Myocyte (in vitro differentiated cells): ENCODE measurements around the gene EPB41L4A. TPM values are rescaled to one million over a fixed set of nuclear protein-coding genes. Genes with fewer than 3 reads are reported as not detected.
"Not testable (repeated sequence)": the region's sequence is repeated elsewhere in the genome, so short reads cannot be mapped to it uniquely, and the experiment has no call there.

ENCODE experiments used
- DNase-seq: peaks from one replicate; pipeline ENCODE4 v3.0.0-alpha.2; 2012; ENCODE audit warnings: low read depth
- total RNA-seq: library from RNA; depleted of rRNA; stranded (reverse); fragments of >200 nt; gene quantifications from 2 replicates; pipeline ENCODE4 v1.2.3, GENCODE V29; 2014

The EPB41L4A gene
- total RNA-seq, 1 donor from 2014 or later, result 0.86 TPM

DNA sequence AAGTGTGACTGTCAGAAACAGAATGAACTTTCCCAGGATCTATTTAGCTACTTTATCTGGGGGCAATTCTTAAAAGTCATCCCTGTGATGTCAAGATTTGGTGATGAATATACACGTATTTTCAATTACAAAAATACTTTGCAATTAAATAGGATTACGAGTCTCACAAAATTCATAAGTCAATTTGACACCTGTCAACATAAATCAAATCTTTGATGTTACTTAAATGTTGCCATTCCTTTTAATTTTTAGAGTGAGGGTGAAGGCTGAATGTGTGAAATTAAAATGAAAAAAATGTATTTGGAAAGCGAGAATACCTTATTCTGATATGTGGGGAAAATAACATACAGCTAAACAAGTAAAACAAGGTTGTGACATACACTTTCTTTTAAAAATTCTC is 202.9 kb downstream of the EPB41L4A start:
- DNase-seq, result no peak

DNA sequence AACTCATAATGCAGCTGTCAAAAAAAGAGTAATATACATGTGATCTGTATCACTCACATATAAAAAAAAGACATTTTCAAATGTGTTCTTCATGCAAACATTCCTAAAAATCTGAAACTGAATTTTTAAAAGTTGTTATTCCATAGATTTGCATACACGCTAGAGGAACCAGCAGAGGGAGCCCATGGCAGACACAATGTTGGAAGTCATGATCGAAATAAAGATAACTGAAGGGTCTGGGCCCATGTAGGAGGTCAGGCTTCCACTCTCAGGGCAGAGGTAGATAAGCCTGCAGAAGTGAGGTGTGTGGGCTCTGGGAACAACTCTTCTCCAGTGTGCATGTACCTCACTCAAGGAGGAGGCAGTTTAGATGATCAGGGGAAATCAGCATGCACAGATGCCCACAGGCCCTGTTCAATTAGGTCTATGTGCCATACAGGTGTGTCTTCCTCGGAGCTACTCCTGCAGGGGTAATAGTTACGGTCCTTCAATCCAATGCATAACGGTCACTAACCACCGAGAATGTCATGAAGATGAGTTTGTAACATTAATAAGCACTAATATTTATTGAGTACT is 208.6 kb downstream of the EPB41L4A start:
- DNase-seq, result peak; percentile 36

DNA sequence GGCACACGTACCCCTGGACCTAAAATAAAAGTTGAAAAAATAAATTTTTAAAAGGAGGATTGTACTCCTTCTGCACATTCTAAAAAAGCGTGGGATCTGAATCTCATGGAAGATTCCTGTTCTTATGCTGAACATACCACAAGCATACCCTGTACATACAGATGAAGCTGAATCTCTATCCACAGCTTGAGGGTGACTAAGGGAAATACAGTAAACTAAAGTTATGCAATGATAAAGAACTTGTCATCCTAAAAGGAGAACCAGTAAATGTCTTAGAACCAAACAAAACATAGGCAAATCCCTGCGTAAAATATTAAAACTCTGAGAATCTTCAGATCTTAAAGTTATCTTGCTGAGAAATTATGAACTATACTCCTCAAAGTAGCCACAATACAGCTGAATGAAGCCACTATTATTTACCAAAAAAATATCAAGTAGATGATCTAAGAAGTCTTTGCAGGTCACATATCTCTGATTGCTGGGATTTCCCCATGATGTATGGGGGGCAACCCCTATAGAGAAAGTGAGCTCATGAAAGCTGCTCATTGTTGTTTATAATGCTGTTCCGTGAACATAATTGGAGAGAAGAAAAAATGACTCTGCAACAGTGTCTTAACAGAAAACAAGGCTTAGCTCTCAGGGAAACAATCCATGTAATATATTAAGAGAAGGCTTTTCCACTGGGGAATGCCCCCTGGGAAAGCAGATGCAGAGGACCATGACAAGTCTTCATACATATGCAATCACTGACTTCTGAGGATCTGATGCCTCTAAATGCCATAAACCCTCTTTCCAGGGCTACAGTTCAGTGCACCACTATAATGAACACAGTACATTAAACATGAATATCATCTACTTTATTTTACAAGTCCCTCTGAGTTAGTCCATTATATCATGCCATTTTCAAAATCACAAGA is 210.1 kb downstream of the EPB41L4A start:
- no peak for DNase-seq

DNA sequence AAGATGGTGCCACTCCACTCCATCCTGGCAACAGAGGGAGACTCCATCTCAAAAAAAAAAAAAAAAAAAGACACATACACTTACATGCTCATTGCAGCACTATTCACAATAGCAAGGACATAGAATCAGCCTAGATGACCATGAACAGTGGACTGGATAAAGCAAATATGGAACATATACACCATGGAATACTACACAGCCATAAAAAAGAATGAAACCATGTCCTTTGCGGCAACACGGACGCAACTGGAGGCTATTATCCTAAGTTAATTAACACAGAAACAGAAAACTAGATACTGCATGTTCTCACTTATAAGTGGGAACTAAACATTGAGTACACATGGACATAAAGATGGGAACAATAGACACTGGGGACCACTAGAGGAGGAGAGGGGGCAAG is 210.9 kb downstream of the EPB41L4A start:
- not testable (repeated sequence) for DNase-seq

DNA sequence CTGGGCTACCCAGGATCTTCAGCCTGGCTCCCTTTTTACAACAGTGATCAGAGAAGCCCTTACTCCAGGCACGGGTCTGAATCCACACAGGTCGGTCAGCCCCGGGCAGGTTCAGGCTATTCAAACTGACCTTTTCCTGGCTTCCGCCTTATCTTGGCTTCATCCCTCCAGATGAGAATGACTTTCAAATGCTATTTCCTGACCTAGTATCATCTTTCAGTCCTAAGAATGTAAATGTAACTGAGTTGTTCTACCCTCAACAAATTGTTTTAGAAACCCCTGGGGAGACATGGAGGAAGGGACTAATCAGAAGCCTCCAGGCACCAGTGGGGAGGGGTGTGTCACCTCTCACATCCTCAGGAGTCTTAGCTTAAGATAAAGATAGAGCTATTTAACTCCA is 213.2 kb downstream of the EPB41L4A start:
- no peak for DNase-seq

DNA sequence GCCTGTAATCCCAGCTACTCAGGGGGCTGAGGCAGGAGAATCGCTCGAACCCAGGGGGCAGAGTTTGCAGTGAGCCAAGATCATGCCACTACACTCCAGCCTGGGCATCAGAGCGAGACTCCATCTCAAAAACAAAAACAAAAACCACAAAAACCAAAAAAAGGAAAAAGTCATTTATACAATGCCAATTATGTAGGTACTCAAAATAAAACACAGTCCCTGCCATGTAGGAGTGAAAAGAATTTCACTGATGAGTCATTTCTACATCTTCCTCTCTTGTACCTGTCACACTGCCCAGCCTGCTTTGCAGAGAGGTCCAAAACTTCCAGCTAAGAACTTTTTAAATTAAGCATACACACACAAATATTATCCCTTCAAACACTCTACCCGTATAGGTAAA is 215.8 kb downstream of the EPB41L4A start:
- no peak for DNase-seq

DNA sequence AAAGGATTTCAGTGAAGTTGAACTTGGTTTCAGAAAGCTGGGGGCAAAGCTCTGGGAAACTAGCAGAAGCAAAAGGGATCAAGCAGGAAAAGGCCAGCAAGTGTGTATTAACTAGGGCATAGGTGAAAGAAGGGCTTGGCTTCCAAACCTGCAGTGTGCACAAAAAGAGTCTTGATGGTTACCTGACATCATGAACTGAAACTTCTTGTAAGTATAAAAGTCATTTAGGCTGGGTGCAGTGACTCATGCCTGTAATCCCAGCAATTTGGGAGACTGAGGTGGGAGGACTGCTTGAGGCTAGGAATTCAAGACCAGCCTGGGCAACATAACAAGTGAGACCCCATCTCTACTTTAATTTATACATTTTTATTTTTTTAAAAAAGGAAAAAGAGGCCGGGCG is 216.4 kb downstream of the EPB41L4A start:
- no peak for DNase-seq

DNA sequence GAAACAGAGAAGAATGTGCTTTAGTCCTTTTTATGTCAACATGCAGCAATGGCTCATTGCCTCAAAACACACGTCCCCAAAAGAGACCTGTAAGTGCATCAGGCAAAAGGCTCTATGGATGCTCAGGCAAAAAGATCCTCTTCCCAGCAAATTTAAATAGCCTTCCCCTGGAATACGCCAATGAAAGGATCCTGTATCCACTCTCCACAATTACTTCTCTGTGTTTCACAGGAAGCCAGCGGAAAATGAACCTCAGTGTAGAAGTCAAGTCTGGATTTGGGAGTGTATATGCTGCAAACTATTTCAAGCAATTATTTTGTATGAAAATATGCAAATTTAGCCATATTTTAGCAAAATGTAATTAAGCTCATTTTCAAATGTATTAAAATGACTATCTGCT is 217.9 kb downstream of the EPB41L4A start:
- no peak for DNase-seq

DNA sequence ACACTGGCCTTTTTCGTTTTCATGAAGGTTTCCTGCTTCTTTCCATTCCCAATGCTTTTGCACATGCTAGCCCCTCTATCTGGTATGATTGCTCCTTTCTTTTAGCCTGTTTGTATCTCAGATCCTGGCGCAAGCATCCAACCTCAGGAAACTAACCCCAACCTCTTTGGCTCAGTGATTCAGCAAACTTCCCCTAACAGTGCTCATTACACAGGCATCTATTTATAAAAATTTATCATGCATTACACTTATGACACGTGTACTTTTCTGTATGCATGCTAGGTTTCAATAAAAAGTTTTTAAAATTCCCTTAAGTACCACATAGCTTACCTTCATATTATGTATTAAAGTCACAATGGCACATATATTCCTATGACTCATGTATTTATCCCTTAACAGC is 218.9 kb downstream of the EPB41L4A start:
- no peak for DNase-seq

DNA sequence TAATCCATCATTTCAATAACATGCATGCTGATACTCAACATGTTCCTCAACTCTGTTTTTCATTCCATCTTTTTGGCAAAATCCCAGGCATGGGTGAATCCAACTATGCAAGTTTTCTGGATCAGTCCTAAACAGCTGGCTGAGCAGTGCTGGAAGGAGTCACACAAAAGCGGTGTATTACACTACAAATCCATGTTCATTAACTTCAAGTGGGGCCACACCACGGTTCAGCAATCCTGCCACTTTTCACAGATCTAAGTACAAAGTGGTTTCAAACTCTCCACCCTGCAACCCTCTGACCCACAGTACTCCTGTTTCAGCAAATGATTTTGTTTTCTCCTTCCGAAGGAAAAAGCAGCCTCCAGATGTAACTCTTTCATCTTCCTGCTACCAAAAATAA is 222.5 kb downstream of the EPB41L4A start:
- DNase-seq, result no peak

DNA sequence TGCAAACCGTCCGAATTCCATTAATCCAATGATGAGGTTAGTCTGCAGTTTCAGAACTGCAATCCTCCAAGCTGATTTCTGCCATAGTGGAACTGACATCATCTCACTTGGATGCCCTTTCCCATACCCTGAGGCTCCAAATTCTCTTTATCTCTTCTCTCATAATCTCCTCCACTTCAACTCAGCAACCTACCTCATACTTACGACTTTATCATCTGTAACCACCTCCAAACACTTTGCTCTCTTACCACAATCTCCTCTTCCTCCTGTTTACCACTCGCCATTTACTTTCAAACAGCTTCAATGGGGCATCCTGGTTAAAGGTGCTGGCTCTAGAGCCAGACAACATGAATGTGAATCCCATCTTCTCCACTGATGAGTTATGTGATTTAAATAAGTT is 223.2 kb downstream of the EPB41L4A start:
- no peak for DNase-seq

DNA sequence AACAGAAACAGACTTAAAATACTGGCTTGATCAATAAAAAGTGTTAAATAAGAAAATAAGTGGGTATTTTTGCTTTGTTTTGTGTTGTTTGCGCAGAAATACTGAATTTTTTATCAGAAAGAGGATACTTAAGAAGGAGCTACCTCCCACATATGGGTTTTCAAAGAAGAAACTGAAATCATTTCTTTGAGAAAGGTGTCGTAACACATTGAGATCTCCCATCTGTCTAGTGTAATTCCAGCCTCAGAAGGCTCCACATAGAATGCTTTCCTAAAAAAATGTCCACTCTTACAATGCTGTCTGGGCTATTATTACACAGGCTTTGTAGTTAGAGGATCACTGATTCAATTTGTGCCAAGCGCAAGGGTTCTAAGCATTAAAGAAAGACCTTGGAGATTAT is 226.2 kb downstream of the EPB41L4A start:
- no peak for DNase-seq

DNA sequence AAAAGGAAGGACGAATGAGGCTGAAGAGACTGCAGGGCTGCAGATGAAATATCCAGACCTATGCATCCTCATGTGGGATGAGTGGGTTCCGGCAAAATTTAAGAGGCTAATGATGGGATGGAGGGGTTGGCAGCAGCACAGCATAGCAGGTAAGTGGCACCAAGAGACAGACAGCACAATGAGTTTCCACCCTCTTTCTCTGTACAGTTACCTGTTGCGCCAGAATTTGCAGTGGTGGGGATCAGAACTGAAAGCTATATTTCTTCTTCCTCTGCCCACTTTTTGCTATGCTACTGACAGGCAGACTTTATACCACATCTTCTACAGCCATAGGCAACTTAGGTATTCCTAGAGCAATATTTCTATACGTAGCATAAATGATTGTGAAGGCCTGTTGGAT is 227.0 kb downstream of the EPB41L4A start:
- no peak for DNase-seq

DNA sequence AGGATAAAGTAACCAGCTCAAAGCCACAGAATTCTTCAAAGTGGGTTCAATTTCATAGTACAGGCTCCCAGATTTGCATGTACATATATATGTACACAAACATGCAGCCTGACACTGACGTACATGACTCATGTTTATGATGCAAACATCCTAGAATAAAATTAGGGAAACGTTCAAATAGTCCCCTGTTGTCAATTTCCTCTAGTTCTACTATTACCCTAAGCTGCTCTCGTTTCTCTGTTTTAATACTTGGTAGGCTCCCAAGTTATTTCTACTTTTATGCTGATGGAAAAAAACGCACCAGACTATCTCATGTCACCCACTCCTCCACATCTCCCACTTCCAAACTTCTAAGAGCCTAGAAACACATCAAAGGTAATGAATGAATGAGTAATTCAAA is 229.7 kb downstream of the EPB41L4A start:
- DNase-seq, result no peak

DNA sequence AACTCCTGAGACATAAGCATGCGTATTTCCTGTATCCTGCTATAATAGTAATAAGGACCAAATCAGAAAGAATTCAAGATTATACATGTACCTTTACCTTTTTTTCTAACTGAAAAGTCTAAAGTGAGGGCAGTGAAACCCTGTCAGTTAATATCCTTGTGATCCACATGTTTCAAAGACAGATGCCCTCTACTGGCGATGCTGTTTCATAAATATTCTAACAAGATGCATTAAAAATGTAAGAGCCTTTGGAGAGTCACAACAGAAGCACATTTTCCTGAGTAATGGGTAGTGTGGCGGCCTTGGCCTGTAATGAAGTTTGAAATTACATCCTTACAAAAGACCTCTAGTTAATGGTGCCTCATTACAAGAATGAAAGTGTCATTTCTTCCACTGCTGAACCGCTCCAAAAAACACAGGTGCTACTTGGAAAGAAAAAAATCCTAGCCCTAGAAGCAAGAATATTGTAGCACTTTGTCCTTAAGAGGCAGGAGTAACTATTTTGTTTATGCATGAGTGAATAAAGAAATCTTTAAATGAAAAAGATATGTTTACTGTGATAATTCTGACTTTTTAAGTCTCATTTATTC is 232.6 kb downstream of the EPB41L4A start:
- peak; percentile 56 for DNase-seq

DNA sequence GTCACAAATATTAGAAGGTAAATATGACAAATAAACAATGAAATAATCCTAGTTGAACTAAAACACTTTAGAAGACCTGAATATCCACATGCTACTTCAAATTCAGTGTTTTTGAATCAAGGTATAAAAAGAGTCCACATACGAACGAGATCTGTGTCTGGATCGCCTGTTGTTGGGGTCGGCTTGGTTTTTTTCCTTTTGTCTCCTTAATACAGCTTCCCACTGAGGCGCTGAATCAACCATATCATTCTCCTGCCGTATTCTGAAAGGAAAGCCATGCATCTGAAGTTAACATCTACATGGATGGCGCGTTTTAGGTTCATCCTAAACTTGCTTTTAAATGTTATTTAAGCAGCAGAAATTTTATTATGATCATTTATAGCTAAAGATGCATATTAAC is 235.2 kb downstream of the EPB41L4A start:
- no peak for DNase-seq

DNA sequence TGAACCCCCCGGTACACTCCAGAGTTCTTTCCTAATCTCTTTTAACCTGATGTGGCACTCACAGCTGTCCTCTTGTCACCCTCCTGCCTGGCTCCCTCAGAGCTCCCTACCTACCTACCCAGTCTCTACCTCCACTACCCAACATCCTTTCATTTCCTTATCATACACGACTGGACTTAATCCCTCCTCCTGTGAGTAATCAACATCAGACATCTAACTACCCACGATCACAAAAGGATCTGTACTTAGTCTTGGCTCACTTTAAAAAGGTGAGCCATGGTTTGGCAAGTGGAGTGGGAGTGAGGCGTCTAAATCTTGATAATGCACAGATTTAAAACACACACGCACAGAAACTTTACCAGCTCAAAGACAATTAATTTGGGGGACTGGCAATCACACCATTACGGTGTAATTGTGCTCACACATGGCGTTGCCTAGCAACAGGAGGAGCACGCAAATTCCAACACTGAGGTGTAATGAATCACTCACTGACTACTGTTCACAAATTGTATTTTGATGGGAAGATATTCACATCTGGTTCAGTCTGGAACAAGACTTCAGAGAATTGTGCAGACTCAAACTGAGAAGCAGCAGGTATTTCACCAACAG is 235.9 kb downstream of the EPB41L4A start:
- DNase-seq, result peak; percentile 11

DNA sequence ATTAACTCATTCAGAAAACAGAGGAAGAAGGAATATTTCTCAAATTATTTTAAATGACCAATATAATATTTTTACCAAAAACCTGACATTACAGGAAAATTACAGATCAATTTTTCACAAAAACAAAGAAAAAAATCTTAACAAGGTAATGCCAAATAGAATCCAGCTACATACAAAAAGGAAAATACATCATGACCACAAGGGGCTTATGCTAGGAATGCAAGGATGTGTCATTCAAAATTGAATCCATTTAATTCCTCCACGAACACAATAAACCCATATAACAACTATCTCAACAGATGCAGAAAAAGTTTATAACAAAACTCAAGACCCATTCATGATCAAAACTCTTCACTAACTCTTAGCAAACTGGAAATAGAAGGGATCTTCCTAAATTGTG is 239.8 kb downstream of the EPB41L4A start:
- no peak for DNase-seq

DNA sequence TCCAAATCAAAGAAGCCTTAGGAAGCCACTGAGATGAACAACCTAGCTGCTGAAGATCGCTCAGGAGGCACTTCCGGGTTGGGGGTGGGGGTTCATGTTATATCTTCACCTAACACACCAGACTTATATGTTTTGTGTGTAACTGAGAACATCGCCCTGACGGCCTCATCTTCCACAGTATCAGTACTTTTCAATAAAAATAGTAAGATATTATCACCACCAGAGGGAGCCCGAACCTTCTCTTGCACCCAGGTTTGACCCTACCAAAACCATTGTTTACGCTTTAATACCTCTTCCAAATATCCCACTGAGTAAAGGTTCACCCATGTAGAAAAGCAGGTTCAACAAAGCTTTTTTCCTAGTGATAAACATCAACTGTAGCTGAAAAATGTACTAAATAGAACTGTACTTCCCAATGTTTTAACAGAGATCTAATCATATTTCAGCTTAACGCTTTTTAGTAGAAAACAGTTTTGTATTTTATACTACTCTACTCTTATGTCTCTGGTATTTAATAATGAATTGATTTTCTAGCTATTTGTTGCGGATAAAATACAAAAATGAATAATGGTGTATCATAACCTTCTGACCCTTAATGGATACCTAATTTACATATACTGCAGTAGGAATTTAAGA is 244.0 kb downstream of the EPB41L4A start:
- peak; percentile 60 for DNase-seq

DNA sequence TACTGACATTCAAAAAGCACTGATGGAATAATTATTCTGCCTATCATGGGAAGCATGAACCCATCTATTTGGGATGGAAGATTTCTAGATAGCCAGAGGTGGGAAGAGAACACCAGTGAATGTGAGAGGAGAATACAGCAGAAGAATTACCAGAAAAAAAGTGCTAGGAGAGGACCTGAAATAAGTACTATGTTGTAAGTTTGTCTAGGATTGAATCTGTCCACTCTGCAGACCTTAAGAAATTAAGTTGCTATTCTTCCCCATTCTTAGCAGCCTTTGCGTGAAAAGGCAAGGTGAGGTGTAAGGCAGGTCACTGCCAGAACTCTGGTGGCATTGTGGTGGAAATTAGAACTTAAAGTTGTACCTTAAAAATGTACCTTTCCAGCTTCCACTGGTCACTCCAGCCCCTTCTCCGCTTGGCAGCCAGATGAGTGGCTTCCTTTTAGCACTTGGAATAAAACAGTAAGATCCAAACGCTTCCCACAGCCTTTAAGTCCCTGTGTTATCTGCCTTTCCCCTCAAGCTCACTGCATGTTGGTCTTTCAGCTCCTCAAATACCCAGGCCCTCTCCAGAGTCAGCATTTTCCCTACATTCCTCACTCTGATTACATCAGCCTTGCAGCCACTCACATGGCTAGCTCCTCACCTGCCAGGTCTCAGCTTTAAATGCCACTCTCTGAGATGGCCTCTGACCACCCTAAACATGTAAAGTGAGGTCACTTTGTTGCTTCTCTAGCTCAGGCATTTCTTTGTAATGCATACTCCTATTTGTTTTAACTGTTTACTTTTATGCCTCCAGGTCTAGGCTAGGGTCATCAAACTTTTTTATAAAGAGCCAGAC is 253.0 kb downstream of the EPB41L4A start:
- no peak for DNase-seq

DNA sequence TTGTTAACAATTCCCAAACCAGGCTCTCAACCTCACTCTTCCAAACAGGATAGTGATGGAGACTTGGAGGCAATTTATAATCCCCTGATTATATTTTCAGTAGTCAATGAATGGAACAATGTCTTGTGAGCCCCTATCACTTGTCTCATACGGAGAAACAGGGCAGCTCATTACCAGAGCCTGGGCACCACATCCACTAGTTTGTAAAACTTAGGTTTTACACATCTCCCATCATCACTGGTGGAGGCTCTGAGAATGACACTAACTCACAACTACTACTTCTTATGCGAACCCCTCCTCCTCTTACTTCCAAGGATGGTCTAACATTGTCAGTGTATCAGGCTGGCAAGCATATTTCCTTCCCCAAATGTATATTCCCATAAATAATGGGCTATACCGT is 253.7 kb downstream of the EPB41L4A start:
- DNase-seq, result no peak
